ENCODE results near the gene DNAH7.

GRCh38 chr2:196076778-196077568 is 8.3 kb upstream of the DNAH7 start:
- TF ChIP-seq CTCF (IDR thresholded peaks at IDR 0.05) (no peak), ZFX (IDR thresholded peaks at IDR 0.05; ENCODE audit: borderline replicate concordance) (no peak)
